HFFc6 (cell line): ENCODE data around the gene SLC22A4. TPM values are rescaled to one million over a fixed set of nuclear protein-coding genes. Genes with fewer than 3 reads are reported as not detected.

Experiments used
- DNase-seq: peaks from one replicate; pipeline ENCODE4 v3.0.0-alpha.2; 2018
- H3K27ac Mint-ChIP-seq: 2 replicates; pipeline ENCODE4 v1.8.0; 2020; ENCODE audit warnings: mild to moderate bottlenecking, mixed read lengths
- H3K27me3 Mint-ChIP-seq: 2 replicates; pipeline ENCODE4 v1.8.0; 2021; ENCODE audit warnings: mild to moderate bottlenecking, moderate library complexity, mixed read lengths; ENCODE audit not compliant: insufficient read depth
- H3K36me3 Mint-ChIP-seq: 2 replicates; pipeline ENCODE4 v1.8.0; 2021; ENCODE audit warnings: low read depth, mixed read lengths
- H3K4me1 Mint-ChIP-seq: 2 replicates; pipeline ENCODE4 v1.8.0; 2020; ENCODE audit warnings: low read depth, mixed read lengths
- H3K4me3 Mint-ChIP-seq: 2 replicates; pipeline ENCODE4 v1.8.0; 2020; ENCODE audit warnings: mild to moderate bottlenecking, moderate library complexity, mixed read lengths
- H3K9me3 Mint-ChIP-seq: 2 replicates; pipeline ENCODE4 v1.8.0; 2020; ENCODE audit warnings: mild to moderate bottlenecking, mixed read lengths
- total RNA-seq, 6 experiments: library from RNA; stranded (reverse); fragmentation: NEBNext Ultra II Directional; extraction: Animal tissue kit (Norgen Biotek cat#: 25700); gene quantifications; 2 replicates in 1 of 6; 3 replicates in 5 of 6; pipeline ENCODE4 v1.2.3, GENCODE V29; 2021
- TF ChIP-seq, protein P1 (sequence below): fragments of 200-600 bp; sonication (generic); IDR thresholded peaks from 2 replicates; pipeline ENCODE4 v1.5.0; 2021; ENCODE audit warnings: antibody characterized with exemption, mild to moderate bottlenecking

SLC22A4 gene
- total RNA-seq, 6 experiments from 2014 or later, result 10.8 to 12.6 (median 11.4) TPM

DNA sequence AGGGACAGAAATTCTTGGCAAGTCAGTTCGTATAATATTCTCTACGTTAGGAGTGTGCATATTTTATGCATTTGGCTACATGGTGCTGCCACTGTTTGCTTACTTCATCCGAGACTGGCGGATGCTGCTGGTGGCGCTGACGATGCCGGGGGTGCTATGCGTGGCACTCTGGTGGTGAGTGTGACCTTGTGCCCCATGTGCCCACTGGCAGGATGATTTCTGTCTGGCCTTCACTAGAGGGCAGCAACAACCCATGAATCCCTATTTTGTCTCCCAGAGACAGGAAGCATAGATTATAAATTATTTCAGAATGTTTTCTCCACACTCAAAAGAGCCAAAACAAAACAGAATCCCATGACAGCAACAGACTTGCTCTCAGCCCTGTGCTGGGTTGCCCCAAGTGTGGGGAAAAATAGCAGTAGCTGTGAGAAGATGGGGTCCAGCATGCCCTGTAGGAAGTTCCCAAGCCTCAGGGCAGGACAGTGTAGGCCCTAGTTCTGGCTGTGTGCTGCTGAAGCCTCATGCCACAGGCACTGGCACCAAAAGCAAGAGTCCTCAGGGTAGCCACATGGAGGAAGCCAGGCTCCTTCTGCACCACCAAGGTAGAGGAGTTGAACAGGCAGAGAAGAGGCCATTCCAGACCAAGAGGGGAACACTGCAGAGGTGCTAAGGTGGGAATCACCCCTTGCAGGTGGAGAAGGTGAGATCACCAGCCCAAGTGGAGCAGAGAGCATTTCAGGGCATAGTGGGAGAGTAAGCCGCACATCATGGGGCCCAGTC is 91.3 kb downstream of the SLC22A4 start:
- no peak overlapping the region for H3K4me3 Mint-ChIP-seq
- no peaks in the 10 kb centered on the region; the same call in 1 of the 2 replicates for H3K27me3 Mint-ChIP-seq
- no peaks in the 10 kb centered on the region for H3K36me3 Mint-ChIP-seq
- H3K27ac Mint-ChIP-seq, result peak overlapping the region; percentile 76
- H3K4me1 Mint-ChIP-seq, result peaks cover 54% of the 10 kb centered on the region
- no peaks in the 10 kb centered on the region for H3K9me3 Mint-ChIP-seq
- DNase-seq, result peak; percentile 68
- TF ChIP-seq, protein P1, sequence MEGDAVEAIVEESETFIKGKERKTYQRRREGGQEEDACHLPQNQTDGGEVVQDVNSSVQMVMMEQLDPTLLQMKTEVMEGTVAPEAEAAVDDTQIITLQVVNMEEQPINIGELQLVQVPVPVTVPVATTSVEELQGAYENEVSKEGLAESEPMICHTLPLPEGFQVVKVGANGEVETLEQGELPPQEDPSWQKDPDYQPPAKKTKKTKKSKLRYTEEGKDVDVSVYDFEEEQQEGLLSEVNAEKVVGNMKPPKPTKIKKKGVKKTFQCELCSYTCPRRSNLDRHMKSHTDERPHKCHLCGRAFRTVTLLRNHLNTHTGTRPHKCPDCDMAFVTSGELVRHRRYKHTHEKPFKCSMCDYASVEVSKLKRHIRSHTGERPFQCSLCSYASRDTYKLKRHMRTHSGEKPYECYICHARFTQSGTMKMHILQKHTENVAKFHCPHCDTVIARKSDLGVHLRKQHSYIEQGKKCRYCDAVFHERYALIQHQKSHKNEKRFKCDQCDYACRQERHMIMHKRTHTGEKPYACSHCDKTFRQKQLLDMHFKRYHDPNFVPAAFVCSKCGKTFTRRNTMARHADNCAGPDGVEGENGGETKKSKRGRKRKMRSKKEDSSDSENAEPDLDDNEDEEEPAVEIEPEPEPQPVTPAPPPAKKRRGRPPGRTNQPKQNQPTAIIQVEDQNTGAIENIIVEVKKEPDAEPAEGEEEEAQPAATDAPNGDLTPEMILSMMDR, result peak; percentile 87

- no peak overlapping the region; the same call in 1 of the 2 replicates for H3K4me3 Mint-ChIP-seq
- peaks cover 61% of the 10 kb centered on the region for H3K4me1 Mint-ChIP-seq
- no peaks in the 10 kb centered on the region for H3K9me3 Mint-ChIP-seq
- DNase-seq, result peak; percentile 63
- H3K27ac Mint-ChIP-seq, result peak overlapping the region; percentile 91
- H3K36me3 Mint-ChIP-seq, result no peaks in the 10 kb centered on the region
- no peaks in the 10 kb centered on the region; the same call in 1 of the 2 replicates for H3K27me3 Mint-ChIP-seq
- TF ChIP-seq, protein P1, result peak; percentile 89
These were observed 92.6 kb downstream of the SLC22A4 start for GRCh38 chr5:132386644-132387286.

DNA sequence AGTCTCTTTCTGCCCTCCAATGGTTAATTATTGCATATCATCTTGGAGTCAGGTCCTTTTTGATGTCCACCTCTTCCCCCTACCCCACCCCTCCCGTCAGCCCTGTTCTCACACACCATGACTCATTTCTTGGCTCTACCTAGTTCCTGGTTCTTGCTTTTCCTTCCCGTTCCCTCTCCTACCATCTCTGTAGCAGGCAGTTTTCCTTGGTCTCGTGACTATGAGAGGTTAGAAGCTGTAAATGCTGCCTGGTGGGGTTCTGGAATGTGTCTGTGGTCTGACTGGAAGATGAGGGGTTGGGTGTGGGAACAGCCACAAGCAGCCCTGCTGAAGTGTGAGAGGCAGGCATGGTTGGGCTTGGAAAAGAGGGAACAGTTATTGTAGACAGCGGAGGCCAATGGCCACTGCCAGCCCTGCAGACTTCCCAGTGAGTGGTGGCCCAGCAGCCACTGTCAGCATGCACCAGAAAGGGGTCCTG is 93.5 kb downstream of the SLC22A4 start:
- no peaks in the 10 kb centered on the region for H3K36me3 Mint-ChIP-seq
- peak; percentile 96 for DNase-seq
- no peaks in the 10 kb centered on the region; the same call in 1 of the 2 replicates for H3K27me3 Mint-ChIP-seq
- H3K4me1 Mint-ChIP-seq, result peaks cover 61% of the 10 kb centered on the region
- H3K27ac Mint-ChIP-seq, result peak overlapping the region; percentile 91
- H3K4me3 Mint-ChIP-seq, result peak overlapping the region; percentile 58
- H3K9me3 Mint-ChIP-seq, result no peaks in the 10 kb centered on the region
- TF ChIP-seq, protein P1, result no peak

DNA sequence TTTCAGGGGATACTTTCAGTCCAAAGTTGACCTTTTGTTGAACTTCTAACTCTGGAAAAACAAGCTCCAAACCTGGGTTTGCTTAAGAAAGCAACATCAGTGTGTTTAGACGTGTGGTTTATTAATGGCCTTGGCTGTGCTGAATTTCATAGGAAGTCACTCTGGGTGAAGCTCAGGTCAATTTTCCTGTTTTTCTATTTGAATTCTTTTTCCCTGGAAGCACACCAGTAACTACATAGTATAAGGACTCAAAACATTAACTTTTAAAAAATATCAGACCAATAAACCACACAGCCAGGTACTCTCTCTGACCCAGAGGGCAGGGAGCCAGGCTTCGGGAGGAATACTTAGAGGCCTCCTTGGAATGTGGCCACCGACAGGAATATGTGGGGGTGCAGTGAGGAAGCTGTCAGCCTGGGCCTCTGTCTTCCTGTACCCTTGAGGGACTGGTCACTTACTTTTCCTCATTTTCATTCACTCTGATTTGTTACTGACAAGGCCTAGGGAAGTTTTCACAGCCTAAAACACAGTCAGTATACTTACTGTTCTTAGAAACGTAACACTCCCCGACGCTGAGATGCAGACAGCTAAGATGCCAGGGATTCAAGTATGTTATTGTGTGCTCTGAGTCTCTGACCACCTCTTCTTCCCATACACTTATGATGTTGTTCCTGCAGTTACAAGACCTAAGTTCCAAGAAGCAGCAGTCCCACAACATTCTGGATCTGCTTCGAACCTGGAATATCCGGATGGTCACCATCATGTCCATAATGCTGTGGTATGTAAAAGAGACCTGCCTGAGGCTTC is 94.3 kb downstream of the SLC22A4 start:
- Mint-ChIP-seq H3K4me1 (peaks cover 61% of the 10 kb centered on the region), H3K4me3 (peak overlapping the region; percentile 58), H3K27me3 (no peaks in the 10 kb centered on the region; the same call in 1 of the 2 replicates), H3K27ac (peak overlapping the region; percentile 91), H3K36me3 (peaks cover 2% of the 10 kb centered on the region; the same call in 1 of the 2 replicates), H3K9me3 (no peaks in the 10 kb centered on the region)
- TF ChIP-seq, protein P1, result no peak
- DNase-seq, result peak; percentile 37

DNA sequence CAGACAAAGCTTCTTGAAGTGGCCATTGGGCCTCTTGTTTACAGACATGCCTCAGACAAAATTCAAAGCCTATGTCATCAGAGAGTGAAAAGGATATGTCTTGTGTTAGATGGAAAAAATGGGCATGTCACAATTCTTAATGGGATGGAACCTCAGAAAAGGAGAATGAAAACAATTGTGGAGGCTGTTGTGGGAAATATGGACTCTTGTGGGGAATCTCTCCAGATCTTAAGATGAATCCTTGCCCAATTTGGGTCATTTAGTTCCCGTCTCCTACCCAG is 94.8 kb downstream of the SLC22A4 start:
- Mint-ChIP-seq H3K27ac (peak overlapping the region; percentile 91), H3K4me1 (peaks cover 61% of the 10 kb centered on the region), H3K4me3 (peak overlapping the region; percentile 58), H3K27me3 (no peaks in the 10 kb centered on the region; the same call in 1 of the 2 replicates), H3K9me3 (no peaks in the 10 kb centered on the region), H3K36me3 (peaks cover 4% of the 10 kb centered on the region; the same call in 1 of the 2 replicates)
- TF ChIP-seq, protein P1, result no peak
- DNase-seq, result no peak
